Gastrocnemius medialis (tissue), 4 donors: ENCODE data around the gene SEMA4G.

ENCODE experiments used
- CTCF ChIP-seq, 5 experiments: fragments of 450-650 bp in 3 of 5; fragments of 200-600 bp in 2 of 5; sonication (generic) in 2 of 5; IDR thresholded peaks in 4 of 5; conservative IDR thresholded peaks in 1 of 5; 1 replicate in 4 of 5; 2 replicates in 1 of 5; pipeline ENCODE4 v1.5.1; 2016 to 2019; ENCODE audit warnings: antibody characterized with exemption in 5 of 5, mild to moderate bottlenecking in 3 of 5, moderate library complexity in 3 of 5
- POLR2A ChIP-seq, 2 donors: fragments of 450-650 bp; IDR thresholded peaks; one replicate each; pipeline ENCODE4 v1.6.1; 2017; ENCODE audit warnings: antibody characterized with exemption in 2 of 2, mild to moderate bottlenecking in 2 of 2, moderate library complexity in 2 of 2

DNA sequence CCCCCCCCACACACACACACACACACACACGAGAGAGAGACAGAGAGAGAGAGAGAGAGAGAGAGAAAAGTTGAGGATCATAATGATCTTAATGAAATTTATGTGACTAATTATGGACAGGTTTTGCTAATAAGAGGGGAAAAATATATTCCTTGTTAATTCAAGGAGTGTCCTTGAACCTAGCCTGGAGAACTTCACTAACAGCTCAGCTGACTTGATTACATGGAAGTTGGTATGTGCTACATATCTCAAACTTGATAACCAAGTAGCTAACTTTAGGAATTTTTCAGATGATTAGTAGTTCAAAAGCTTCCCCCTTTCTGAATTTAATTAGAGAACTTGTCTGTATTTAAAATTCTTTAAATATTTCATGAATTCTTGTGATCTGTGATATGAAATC is 41.3 kb upstream of the SEMA4G start:
- TF ChIP-seq POLR2A (IDR thresholded peaks at IDR 0.05) = no peak
- no peak for TF ChIP-seq CTCF (IDR thresholded peaks at IDR 0.05 in 4 of 5, conservative IDR thresholded peaks at IDR 0.05 in 1 of 5)
